SH-SY5Y (cell line): ENCODE measurements around the gene DNAJB8.

ENCODE experiments used
- GATA2 ChIP-seq: IDR thresholded peaks from 2 replicates; pipeline ENCODE4 v1.6.1; 2011; ENCODE audit warnings: mild to moderate bottlenecking, low read depth, low read length
- GATA3 ChIP-seq: IDR thresholded peaks from 2 replicates; pipeline ENCODE4 v1.6.1; 2011; ENCODE audit warnings: low read depth, mild to moderate bottlenecking, low read length, moderate library complexity

DNA sequence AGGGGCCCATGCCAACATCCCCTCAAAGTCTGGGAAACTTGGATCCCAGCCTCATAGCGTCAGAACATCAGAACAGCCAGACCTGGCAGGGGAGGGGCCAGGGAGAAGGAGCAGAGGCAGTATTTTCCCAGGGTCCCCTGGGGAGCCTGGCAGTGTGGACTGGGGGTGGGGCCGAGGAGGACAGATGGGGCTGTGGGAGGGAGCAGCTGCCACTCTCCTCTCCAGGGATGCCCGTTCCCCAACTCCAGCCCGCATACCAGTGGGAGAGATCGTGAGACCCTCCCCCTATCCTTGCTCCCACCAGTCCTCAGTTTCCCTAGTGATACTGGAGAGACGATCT is 6.5 kb upstream of the DNAJB8 start:
- TF ChIP-seq GATA3 (no peak), GATA2 (no peak)
